Breast epithelium (tissue), 4 donors: ENCODE data around the gene HSPA12B. TPM values are rescaled to one million over a fixed set of nuclear protein-coding genes. Genes with fewer than 3 reads are reported as not detected.

Experiments
- DNase-seq, 2 donors: peaks; one replicate each; pipeline ENCODE4 v3.0.0-alpha.2; 2019; ENCODE audit warnings: low spot score in 2 of 2
- H3K27ac ChIP-seq, 2 donors: fragments of 200-600 bp; sonication (generic) in 1 of 2; one replicate each; pipeline ENCODE4 v1.5.1; 2016 to 2019; ENCODE audit warnings: mild to moderate bottlenecking in 1 of 2
- H3K27me3 ChIP-seq, 2 donors: fragments of 200-600 bp; sonication (generic) in 1 of 2; one replicate each; pipeline versions ENCODE4 v1.5.1 to v1.6.0; 2017 to 2019; ENCODE audit warnings: control low read depth in 1 of 2, mild to moderate bottlenecking in 1 of 2
- H3K36me3 ChIP-seq: fragments of 200-600 bp; one replicate; pipeline ENCODE4 v1.5.1; 2019
- H3K4me1 ChIP-seq, 2 donors: fragments of 200-600 bp; sonication (generic); one replicate each; pipeline ENCODE4 v1.5.1; 2016 to 2019; ENCODE audit warnings: control low read depth in 1 of 2
- H3K4me3 ChIP-seq, 3 donors: fragments of 200-600 bp; sonication (generic); 1 replicate in 2 of 3; 2 replicates in 1 of 3; pipeline ENCODE4 v1.5.1; 2016 to 2019; ENCODE audit warnings: mild to moderate bottlenecking in 3 of 3, moderate library complexity in 2 of 3
- H3K9me3 ChIP-seq, 2 donors: fragments of 200-600 bp; sonication (generic) in 1 of 2; one replicate each; pipeline ENCODE4 v1.5.1; 2016 to 2019; ENCODE audit warnings: control low read depth in 1 of 2
- POLR2A ChIP-seq: fragments of 450-650 bp; IDR thresholded peaks from one replicate; pipeline ENCODE4 v1.6.1; 2016; ENCODE audit warnings: antibody characterized with exemption, mild to moderate bottlenecking, moderate library complexity
- POLR2AphosphoS5 ChIP-seq, 3 donors: sonication (generic); formaldehyde crosslinking; IDR thresholded peaks; one replicate each; pipeline ENCODE4 v1.6.1; 2017; ENCODE audit warnings: antibody characterized with exemption in 3 of 3
- intact Hi-C: fragments of 100-400 bp; cut with DNase I; formaldehyde crosslinking; loops from one replicate; pipeline ENCODE4 v1.15.1; 2023; ENCODE audit warnings: low total_unique reads
- total RNA-seq, 3 donors: library from RNA; depleted of rRNA; stranded (reverse); fragments of >200 nt; gene quantifications; one replicate each; pipeline ENCODE4 v1.1.0, GENCODE V29; 2016
- TF ChIP-seq, protein P1 (sequence below), 3 donors: fragments of 450-650 bp; IDR thresholded peaks; one replicate each; pipeline ENCODE4 v1.5.1; 2016 to 2017; ENCODE audit warnings: antibody characterized with exemption in 3 of 3, mild to moderate bottlenecking in 3 of 3, moderate library complexity in 3 of 3

Gene HSPA12B
- total RNA-seq, 3 donors from 2014 or later, result 7.0 to 25.2 (median 9.3) TPM

DNA sequence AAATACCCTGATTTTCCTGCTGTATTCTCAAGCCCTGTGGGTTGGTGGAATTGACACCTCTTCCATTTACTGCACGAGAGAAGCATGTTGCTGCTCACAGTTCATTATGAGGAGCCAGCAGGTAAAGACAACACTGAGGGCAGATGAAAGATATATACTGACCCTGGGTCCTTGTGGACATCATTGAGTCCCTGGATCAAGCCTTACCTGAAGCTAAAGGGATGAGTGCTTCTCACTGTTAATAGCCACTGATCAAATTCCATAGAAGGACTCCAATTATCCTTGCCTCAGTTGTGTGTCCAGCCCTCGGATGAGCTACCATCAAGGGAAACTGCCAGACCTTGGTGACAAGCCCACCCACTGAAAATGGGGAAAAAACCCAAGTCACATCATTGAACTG, 12.4 kb upstream of the HSPA12B start:
- Histone ChIP-seq H3K27ac (no peak overlapping the region), H3K4me3 (no peak overlapping the region), H3K36me3 (no peaks in the 10 kb centered on the region), H3K27me3 (no peaks in the 10 kb centered on the region), H3K4me1 (no peaks in the 10 kb centered on the region), H3K9me3 (no peaks in the 10 kb centered on the region)
- no peak for DNase-seq
- TF ChIP-seq, protein P1, sequence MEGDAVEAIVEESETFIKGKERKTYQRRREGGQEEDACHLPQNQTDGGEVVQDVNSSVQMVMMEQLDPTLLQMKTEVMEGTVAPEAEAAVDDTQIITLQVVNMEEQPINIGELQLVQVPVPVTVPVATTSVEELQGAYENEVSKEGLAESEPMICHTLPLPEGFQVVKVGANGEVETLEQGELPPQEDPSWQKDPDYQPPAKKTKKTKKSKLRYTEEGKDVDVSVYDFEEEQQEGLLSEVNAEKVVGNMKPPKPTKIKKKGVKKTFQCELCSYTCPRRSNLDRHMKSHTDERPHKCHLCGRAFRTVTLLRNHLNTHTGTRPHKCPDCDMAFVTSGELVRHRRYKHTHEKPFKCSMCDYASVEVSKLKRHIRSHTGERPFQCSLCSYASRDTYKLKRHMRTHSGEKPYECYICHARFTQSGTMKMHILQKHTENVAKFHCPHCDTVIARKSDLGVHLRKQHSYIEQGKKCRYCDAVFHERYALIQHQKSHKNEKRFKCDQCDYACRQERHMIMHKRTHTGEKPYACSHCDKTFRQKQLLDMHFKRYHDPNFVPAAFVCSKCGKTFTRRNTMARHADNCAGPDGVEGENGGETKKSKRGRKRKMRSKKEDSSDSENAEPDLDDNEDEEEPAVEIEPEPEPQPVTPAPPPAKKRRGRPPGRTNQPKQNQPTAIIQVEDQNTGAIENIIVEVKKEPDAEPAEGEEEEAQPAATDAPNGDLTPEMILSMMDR (IDR thresholded peaks at IDR 0.05), result no peak
- TF ChIP-seq POLR2A, result no peak
- intact Hi-C loops, result no loop called here

DNA sequence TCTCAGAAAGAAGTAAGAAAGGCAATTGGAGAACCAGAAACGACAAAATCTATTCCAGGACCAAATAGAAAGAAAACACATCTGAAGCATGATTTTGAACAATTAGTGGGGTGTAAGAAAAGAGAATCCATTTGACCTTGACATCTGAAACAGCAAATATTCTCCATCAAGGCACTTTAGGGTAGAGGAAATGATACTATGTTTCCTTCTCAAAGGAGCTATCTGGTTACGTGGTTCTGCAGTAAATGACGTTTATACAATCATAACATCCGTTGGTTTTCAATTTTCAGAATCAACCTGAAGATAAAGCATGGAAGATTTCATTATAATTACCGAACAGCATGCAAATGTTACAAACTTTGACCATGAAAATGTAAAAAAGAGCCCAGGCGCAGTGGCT, 11.9 kb upstream of the HSPA12B start:
- H3K4me3 ChIP-seq, result no peak overlapping the region
- intact Hi-C loops, result no loop called here
- H3K27ac ChIP-seq, result no peak overlapping the region
- TF ChIP-seq, protein P1 (IDR thresholded peaks at IDR 0.05), result no peak
- no peak for TF ChIP-seq POLR2AphosphoS5 (IDR thresholded peaks at IDR 0.05)
- TF ChIP-seq POLR2A, result no peak
- DNase-seq, result no peak
- H3K27me3 ChIP-seq, result no peaks in the 10 kb centered on the region
- H3K9me3 ChIP-seq, result no peaks in the 10 kb centered on the region
- H3K36me3 ChIP-seq, result no peaks in the 10 kb centered on the region
- H3K4me1 ChIP-seq, result no peaks in the 10 kb centered on the region

DNA sequence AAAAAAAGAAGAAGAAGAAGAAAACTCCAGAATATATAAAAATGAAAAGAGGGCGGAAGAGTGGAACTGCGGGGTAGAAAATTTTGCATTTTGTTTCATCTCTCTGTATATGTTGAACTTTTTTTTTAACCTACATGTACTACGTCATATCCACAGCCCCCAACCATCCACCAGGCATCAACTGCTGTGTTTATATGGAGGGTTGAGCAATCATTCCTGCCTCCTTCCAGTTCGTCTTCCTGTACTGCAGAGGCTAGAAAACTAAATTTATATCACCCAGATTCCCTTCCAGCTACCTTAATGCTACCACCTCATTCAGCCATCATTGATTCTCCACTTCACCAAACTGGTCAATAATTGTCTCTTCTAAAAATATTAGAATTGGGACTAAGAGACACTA, 10.6 kb upstream of the HSPA12B start:
- intact Hi-C loops, result no loop called here
- H3K4me3 ChIP-seq, result no peak overlapping the region
- H3K9me3 ChIP-seq, result no peaks in the 10 kb centered on the region
- H3K27me3 ChIP-seq, result no peaks in the 10 kb centered on the region
- H3K4me1 ChIP-seq, result no peaks in the 10 kb centered on the region
- TF ChIP-seq POLR2A (no peak), POLR2AphosphoS5 (IDR thresholded peaks at IDR 0.05) (no peak)
- TF ChIP-seq, protein P1 (IDR thresholded peaks at IDR 0.05), result no peak
- H3K27ac ChIP-seq, result no peak overlapping the region
- DNase-seq, result no peak
- no peaks in the 10 kb centered on the region for H3K36me3 ChIP-seq

DNA sequence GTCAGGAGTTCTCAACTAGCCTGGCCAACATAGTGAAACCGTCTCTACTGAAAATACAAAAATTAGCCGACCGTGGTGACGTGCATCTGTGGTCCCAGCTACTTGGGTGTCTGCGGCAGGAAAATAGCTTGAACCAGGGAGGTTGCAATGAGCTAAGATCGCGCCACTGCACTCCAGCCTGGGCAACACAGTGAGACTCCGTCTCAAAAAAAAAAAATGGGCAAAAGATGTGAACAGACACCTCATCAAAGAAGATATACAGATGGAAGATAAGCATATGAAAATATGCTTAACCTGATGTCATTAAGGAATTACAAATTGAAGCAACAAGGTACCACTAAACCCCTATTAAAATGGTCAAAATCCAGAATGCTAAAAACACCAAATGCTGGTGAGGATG, 9.2 kb upstream of the HSPA12B start:
- Histone ChIP-seq H3K36me3 (no peaks in the 10 kb centered on the region), H3K9me3 (no peaks in the 10 kb centered on the region), H3K4me1 (no peaks in the 10 kb centered on the region), H3K27me3 (no peaks in the 10 kb centered on the region), H3K4me3 (no peak overlapping the region), H3K27ac (no peak overlapping the region)
- DNase-seq, result no peak
- intact Hi-C loops, result no loop called here
- TF ChIP-seq, protein P1 (IDR thresholded peaks at IDR 0.05), result no peak
- no peak for TF ChIP-seq POLR2A
- TF ChIP-seq POLR2AphosphoS5 (IDR thresholded peaks at IDR 0.05), result no peak

DNA sequence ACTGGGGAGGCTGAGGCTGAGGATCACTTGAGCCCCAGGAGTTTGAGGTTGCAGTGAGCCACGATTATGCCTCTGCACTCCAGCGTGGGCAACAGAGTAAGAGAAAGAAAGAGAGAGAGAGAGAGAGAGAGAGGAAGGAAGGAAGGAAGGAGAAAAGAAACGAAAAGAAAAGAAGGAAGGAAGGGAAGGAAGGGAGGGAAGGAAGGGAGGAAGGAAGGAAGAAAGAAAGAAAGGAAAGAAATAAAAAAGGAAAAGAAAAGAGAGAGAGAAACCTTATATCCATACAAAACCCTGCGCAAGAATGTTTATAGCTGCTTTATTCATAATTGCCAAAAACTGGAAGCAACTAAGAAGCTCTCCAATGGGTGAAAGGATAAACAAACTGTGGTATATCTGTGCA, 8.1 kb upstream of the HSPA12B start:
- intact Hi-C loops, result no loop called here
- H3K4me1 ChIP-seq, result no peaks in the 10 kb centered on the region
- no peaks in the 10 kb centered on the region for H3K9me3 ChIP-seq
- no peak overlapping the region for H3K4me3 ChIP-seq
- no peak for DNase-seq
- no peaks in the 10 kb centered on the region for H3K27me3 ChIP-seq
- no peak for TF ChIP-seq POLR2A
- TF ChIP-seq POLR2AphosphoS5 (IDR thresholded peaks at IDR 0.05), result no peak
- TF ChIP-seq, protein P1 (IDR thresholded peaks at IDR 0.05), result no peak
- no peak overlapping the region for H3K27ac ChIP-seq
- no peaks in the 10 kb centered on the region for H3K36me3 ChIP-seq
